RWPE1 (cell line): Measurements from ENCODE around the gene RPS3.

Source experiments
- CTCF ChIA-PET: fragments of 350-600 bp; sonication (Branson Sonifier 250); formaldehyde crosslinking; extraction: SDS; loops from one replicate; lab custom pipeline; 2021; lab: Yijun Ruan, JAX
- POLR2A ChIA-PET: fragments of 400-600 bp; formaldehyde crosslinking; extraction: SDS; loops from one replicate; lab custom pipeline; 2020; ENCODE audit warnings: antibody characterized with exemption; ENCODE audit not compliant: low non-redundant PET; lab: Yijun Ruan, JAX
- DNase-seq: peaks from one replicate; pipeline ENCODE4 v3.0.0; 2012; ENCODE audit warnings: low spot score
- H3K27ac ChIP-seq: fragments of 450-650 bp; 2 replicates; pipeline ENCODE4 v1.5.1; 2017
- TF ChIP-seq, protein P1 (sequence below): fragments of 450-650 bp; conservative IDR thresholded peaks from 2 replicates; pipeline ENCODE4 v1.5.1; 2017; ENCODE audit warnings: low read depth, mild to moderate bottlenecking

The RPS3 gene

DNA sequence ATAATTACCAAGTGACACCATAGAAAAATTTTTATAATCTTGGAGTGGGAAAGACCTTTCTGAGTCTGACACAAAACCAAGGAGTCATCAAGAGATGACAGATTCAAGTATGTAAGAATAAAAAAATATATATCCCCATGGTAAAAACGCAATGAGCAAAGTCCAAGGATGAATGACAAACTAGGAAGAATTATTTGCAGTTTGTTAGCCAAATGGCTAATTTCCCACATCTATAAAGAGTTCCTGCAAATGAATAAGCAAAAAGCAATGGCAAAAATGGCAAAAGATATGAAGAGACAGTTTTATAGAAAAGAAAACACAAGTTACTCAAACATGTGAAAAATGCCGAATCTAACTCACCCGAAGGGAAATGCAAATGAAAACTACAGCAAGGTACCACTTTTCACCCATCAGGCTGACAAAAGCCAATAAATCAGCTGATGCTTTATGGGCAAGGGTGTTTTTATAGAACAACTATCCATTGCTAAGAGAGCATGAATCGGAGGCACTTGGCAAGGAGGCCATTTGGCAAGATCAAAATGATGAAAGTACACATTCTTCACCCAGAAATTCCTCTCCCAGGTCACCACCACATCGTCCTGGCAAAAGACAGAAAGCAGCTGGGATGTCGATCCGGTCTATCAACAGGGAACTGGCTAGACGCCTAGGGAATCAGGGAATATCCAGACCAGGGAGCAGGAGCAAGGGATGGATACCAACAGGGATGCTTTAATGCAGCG is 54.8 kb downstream of the RPS3 start:
- no peak overlapping the region for H3K27ac ChIP-seq
- POLR2A ChIA-PET = no interaction called here
- DNase-seq = no peak
- TF ChIP-seq, protein P1, sequence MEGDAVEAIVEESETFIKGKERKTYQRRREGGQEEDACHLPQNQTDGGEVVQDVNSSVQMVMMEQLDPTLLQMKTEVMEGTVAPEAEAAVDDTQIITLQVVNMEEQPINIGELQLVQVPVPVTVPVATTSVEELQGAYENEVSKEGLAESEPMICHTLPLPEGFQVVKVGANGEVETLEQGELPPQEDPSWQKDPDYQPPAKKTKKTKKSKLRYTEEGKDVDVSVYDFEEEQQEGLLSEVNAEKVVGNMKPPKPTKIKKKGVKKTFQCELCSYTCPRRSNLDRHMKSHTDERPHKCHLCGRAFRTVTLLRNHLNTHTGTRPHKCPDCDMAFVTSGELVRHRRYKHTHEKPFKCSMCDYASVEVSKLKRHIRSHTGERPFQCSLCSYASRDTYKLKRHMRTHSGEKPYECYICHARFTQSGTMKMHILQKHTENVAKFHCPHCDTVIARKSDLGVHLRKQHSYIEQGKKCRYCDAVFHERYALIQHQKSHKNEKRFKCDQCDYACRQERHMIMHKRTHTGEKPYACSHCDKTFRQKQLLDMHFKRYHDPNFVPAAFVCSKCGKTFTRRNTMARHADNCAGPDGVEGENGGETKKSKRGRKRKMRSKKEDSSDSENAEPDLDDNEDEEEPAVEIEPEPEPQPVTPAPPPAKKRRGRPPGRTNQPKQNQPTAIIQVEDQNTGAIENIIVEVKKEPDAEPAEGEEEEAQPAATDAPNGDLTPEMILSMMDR = no peak
- CTCF ChIA-PET = interaction anchor here (0.6 to 2.4 kb wide), 5 partner anchors 71 to 1739 kb away, joined by 3 to 14 read pairs (median 3); no protein-coding TSS in a partner anchor

DNA sequence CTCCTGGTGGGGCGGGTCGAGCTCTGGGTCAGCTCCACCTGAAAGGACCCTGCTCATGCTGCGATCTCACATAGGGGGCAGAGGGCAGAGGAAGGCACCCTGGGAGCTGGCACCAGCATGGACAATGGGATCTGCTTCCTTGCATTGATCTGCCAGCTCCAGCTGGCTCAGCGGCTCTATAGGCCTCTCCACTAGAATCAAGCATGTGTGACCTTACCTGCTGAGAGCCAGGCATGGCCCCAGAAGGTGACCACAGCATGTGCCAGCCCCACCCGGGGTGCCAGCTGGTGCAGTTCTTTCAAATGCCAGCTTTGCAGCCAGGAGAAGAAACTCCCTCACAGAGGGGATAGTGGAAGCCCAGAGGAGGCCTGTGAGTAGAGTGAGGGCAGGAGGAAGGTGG is 55.7 kb downstream of the RPS3 start:
- ChIA-PET POLR2A (no interaction called here), CTCF (interaction anchor here (0.5 to 0.6 kb wide), 2 partner anchors 70 to 76 kb away, joined by 3 read pairs; no protein-coding TSS in a partner anchor)
- no peak for DNase-seq
- no peak overlapping the region for H3K27ac ChIP-seq
- TF ChIP-seq, protein P1 = no peak
